Activated CD4-positive, alpha-beta T cell treated with anti-CD3 and anti-CD28 coated beads for 48 hours (primary cell): Measurements from ENCODE around the gene NME2.

Experiments used
- DNase-seq: peaks from one replicate; pipeline ENCODE4 v3.0.0-alpha.2; 2020

Gene NME2

DNA sequence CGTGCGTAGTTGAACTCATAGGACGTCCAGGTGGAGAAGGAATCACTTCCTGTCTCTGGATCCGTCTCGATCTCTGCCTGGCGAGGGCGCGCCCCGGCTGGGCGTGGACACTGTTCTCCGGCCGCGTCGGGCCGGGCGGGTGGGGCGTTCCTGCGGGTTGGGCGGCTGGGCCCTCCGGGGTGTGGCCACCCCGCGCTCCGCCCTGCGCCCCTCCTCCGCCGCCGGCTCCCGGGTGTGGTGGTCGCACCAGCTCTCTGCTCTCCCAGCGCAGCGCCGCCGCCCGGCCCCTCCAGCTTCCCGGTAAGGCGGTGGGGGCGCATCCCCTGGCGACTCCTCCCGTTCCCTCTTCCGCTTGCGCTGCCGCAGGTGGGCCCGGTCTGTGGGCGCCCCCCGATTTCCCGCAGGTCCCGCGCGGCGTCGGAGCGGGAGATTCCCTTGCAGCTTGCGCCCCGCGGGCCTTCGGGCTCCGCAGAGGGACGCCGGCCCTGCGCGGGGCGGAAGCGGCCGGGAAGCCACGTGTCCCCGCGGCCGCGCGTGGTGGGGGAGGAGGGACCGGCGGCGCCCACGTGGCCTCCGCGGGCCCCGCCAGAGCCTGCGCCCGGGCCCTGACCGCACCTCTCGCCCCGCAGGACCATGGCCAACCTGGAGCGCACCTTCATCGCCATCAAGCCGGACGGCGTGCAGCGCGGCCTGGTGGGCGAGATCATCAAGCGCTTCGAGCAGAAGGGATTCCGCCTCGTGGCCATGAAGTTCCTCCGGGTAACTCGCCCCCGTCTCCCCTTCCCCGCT is at the start of gene NME2:
Gene NME2, plus strand, starts transcription at position 214 of the 789 bp plus-strand sequence. Its CDS starts 420 bp downstream, at position 634.
- DNase-seq: peak; percentile 80

DNA sequence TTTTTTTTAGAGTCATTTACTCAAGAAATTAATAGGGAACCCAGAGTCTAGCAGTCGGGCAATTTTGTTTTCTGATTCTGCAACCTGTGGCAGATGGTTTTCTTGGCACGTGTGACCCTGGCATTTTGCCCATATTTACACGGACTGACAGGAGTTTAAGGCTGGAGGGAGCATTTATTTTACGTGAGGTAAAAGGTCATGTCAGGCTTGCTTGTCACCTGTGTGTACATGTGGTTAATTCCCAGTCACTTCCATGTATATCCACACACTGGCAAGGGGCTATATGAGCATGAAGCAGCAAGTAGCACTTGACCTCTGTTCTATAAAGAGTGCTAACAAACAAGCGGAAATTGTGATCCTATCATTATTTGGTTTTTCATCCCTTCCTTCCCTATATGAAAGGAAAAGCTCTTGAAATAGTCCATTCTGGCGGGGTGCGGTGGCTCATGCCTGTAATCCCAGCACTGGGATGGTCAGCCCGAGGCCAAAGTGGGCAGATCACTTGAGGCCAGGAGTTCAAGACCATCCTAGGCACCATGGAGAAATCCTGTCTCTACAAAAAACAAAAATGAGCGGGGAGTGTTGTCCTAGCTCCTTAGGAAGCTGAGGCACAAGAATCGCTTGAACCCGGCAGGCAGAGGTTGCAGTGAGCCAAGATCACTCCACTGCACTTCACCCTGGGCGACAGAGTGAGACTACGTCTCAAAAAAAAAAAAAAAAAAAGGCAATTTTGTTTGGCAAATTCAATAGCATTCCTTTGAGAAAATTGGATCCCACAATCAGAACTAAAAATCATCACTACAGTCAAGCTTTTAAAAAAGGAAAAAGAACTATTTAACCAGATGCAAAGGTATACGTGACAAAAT is 47.6 kb upstream of the NME2 start:
- no peak for DNase-seq

DNA sequence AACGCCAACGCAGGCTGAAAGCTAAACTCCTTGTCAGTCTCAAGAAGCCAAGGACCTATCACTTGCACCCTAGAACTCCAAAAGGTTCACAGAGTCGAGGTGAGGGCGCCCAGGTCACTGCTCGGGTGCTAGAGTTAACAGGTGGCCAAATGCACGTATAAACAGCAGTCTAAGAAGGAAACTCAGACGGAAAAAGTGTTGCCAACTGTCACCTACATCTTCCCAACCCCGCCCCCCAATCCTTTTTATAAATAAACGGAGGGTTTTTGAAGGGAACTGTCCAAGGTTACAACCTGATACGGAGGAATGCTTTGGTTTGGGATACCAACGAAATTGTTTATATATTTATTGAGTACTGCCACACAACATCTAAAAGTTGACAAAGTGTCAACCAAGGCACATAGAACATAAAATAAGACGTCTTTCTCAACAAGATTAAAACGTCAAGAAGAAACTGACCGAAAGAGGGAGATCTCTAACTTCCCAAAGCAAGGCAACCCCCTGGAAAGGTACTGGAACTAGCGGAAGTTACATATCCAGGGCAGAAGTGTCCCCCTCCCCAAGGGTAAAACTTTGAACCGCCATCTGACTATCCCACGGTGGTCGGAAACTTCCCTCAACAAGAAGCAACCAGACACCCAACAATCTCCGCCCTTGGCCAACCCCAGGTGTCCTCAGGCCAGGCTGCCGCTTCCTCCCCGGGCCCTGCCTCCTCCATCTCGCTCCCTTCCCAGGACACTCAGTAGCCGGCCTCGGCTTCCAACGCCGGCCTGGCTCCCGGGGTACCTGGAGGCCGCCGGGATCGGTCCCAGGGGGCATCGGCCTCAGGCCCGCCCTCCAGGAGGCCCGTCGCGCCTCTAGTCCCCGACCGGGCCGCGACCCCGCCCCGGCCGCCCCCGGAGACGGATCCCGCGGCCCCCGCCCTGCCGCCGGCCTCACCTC is 46.5 kb upstream of the NME2 start:
- peak; percentile 57 for DNase-seq

DNA sequence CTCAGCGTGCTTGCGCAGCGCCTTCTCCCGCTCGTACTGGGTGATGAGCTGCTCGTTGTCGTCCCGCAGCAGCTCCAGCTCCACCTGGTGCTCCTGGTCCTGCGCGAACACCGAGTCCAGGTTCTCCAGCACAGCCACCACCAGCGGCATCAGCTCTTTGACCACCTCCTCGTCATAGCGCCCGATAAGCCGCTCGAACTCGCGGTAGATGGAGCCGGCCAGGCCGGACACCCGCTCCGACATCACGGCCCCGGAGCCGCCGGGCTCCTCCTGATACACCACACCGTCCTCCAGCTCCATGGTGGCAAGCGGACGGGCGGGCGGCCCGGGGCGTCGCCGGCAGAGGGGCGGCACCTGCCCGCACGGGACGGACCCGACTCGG is 45.9 kb upstream of the NME2 start:
- DNase-seq: peak; percentile 56

DNA sequence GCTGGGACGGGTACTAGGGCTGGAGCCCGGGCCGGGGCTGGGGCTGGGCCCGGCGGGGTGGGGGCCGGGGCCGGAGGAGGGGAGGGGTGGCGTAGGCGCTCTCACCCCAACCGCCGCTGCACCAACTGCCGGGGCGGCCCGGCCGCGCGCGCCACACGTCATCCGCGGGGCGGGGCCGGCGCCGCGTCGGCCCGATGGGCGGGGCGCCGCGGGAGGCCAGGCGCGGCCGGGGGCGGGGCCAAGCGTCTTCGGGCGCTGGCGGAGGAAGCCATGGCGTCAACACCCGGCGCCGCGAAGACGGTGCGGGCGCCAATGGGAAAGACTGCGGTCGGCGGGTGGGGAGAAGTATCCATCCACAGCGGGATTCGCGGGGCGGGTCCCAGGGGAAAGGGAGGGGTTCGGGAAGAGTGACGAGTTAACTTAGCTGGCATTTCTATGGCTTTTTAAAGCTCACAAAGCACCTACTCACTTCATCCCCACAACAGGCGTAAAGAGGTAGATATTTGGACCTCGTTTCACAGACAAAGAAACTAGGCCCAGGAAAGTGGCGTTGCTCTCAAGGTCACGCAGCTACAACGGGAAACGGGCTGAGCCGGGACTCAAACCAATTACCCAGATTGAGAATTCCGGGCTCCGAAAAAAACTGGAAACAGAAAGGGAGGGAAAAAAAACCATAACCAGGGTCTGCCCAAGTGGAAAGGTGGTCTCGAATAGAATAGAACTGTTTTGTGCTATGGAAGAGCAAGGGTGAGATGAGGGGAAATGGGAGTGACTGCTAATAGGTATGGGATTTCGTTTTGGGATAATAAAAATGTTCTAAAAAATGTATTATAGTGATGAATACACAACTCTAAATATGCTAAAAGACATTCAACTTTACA is 45.2 kb upstream of the NME2 start, which contains the start of gene SPAG9:
Gene SPAG9, minus strand, starts transcription at position 130 of the 881 bp plus-strand sequence. CDS start 212 bp downstream, outside the sequence.
- peak; percentile 94 for DNase-seq

DNA sequence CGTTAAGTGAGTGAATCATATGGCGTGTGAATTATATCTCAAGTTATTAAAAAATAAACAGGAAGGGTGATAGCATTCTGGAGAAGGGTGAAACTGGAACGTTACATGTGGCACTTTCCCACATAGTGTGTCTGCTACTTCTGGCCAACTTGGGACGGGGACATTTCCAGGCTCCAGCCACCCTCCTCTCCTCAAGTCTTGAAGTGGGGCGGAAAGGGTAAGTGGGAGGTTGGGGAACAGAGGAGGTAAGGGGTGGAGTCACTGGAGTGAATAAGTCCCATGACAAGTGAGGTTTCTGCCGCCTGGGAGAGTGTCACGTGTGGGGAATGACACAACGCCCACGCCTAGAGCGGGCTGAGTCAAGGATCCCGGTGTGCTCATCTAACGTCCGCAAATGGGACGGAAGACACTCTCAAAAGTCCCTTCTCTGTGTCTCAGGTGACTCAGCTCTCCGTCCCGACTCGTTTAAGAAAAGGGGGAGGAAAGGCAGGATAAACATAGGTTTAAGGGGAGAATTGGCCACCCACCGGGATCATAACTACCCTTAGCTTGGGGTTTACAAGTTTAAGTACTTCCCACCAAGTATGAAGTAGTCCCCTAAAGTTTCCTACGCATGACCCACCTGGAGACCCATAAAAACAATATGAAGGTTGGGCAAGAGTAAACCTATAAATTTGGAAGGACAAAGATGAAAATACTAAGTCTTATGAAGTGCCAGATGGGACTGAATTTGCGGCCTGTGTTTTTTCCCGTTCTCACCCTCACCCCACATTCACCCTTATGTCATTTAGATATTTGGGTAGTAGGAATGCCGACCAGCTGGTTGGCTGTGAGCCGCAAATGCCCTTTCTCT is 44.4 kb upstream of the NME2 start:
- DNase-seq: peak; percentile 95

DNA sequence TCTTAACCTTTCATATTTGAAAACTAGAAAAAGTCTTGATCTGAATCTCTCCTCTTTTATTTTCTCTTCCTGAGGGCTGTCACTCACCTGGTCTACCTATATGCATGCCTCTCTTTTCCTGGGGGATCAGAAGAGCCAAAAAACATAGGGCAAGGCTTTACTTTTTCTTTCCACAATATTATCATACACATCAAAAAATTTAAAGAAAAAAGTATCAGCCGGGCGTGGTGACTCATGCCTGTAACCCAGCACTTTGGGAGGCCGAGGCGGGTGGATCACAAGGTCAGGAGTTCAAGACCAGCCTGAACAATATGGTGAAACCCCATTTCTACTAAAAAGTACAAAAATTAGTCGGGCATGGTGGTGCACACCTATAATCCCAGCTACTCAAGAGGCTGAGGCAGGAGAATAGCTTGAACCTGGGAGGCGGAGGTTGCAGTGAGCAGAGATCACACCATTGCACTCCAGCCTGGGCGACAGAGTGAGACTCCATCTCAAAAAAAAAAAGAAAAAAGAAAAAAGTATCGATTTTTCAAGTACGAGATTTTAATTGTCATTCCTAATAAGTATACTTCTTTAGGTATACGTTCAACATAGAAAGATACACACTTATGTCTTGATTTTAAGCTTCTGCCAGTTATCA is 43.6 kb upstream of the NME2 start:
- DNase-seq: peak; percentile 35

DNA sequence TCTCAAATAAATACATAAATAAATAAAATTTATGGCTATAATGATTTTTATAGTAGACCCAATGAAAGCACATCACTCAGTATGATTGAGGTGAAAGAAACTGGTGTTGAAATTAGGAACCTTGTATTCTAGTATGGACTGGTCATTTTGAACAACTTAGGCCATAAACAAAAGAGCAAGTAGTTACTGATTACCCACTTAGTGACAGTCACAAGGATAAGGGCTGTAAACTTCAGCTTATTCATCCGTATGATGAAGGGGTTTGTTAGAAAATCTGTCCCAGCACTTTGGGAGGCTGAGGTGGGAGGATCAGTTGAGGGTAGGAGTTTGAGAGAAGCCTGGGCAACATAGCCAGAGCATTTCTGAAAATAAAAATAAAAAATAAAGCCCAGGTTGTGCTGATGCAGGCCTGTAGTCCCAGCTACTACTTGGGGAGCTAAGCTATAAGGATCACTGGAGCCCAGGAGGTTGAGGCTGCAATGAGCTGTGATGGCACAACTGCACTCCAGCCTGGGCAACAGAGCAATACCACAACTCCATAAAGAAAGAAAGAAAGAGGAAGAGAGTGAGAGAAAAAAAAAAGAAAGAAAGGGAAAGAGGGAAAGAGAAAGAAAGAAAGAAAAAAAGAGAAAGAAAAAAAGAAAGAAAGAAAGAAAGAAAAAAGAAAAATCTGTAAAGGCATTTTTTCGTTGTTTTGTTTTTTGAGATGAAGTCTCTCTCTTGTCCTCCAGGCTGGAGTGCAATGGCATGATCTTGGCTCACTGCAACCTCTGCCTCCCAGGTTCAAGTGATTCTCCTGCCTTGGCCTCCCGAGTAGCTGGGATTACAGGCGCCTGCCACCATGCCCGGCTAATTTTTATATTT is 41.3 kb upstream of the NME2 start:
- DNase-seq: no peak

DNA sequence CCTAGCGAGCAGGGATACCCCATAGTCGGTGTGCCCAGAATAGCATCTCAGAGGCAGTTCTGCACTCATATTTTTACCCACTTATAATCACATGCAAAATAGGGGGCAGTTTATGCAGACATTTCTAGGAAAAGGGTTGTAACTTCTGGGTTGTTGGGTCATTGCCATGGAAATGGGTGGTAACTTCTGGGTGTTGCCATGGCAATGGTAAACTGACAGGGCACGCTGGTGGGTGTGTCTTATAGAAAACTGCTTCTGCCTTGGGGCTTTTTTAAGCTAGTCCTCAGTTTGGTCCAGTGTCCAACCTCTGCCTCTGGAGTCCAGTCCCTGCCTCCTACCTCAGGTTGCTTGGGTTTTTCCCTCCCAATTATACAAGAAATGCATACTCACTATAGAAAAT is 38.1 kb upstream of the NME2 start:
- DNase-seq: peak; percentile 30

DNA sequence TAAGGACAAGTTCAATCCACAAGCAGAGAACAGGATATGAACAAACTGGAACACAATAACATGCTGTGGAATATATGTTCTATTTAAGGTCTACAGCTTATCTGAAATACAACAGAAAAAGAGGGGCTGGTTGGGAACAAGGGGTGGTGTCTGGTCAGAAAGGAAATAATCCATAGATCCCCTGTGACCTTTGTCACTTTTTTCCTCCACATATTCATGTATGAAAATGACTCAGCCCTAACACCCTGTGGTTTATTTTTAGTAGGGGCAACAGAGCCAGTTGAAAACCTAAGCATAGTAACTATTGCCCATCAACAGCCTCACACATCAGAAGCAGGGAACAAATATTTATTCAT is 33.3 kb upstream of the NME2 start:
- DNase-seq: no peak

DNA sequence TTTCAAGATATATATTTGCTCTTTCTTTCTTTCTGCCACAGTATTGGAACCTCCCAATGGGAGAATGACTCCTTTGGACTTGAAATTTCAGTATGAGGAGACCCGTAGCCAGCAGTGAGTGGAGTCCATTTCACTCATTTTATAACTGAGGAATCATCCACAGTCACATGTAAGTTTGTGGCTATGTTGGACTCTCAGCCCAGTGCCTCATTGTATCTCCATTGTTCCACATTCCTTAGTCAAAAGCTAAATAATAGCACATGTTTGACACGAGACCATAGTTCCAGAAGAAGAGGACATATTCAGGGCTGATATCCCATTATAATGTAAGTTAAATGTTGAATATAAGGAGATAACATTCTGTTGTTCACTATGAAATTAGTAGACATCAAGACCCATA is 32.8 kb upstream of the NME2 start:
- no peak for DNase-seq

DNA sequence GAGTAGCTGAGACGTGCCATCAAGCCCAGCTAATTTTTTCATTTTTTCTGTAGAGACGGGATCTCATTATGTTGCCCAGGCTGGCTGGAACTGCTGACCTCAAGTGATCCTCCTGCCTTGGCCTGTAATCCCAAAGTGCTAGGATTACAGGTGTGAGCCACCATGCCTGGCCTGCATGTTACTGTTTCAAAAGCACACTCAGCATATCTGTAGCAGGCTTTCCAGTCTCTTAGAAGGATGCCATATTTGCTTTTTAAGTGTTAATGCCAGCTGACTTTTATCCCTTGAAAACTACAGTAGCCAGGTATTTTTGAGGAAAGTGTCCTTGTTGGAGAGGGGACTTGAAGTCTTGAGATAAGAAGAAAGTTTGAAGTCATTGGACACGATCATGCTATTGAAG is 30.3 kb upstream of the NME2 start:
- DNase-seq: no peak

DNA sequence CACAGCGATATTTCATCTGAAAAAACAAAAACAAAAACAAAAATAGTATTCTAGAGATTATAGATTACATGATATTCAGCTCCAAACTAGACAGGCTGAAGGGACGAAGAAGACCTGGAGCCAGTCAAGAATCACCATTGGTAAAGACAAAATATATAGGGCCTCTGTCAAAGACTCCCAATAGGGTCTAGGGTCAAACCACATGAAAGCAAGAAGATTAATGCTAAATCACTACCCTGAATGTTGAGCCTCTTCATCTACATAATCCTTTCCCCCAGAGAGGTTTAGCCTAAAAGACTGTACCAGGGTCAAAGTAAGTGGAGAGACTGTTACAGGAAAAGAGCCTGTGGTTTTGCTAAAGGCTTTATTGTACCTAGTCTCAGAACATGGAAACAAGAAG is 23.6 kb upstream of the NME2 start:
- DNase-seq: no peak

DNA sequence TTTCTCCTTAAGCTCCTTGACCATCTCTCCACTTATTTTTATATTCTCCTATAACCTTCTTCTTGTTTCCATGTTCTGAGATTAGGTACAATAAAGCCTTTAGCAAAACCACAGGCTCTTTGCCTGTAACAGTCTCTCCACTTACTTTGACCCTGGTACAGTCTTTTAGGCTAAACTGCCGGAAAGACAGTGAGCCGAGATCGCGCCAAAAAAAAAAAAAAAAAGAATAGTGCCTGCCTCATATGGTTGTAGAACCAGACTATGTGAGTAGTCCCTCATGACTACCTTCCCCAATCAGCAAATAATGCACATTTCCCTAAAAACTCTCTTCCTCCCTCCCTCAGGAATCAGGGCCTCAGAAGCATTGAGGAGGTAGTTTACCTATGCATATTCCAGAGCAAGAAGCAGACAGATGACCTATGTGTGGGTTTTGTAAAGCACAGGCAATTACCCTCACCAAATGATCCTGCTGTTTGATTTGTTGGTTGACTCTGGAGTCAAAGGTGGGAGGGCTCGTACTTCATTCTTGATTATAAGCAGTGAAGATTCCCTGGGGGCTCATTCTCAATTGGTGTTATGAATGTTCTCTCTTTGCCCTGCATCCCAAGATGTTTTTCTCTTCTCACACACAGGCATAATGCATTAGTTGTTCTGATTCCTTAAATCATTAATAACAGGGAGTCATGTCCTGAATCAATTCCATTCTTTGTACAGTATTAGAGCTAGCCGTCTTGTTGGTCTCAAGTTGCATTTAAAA is 21.8 kb upstream of the NME2 start:
- no peak for DNase-seq

DNA sequence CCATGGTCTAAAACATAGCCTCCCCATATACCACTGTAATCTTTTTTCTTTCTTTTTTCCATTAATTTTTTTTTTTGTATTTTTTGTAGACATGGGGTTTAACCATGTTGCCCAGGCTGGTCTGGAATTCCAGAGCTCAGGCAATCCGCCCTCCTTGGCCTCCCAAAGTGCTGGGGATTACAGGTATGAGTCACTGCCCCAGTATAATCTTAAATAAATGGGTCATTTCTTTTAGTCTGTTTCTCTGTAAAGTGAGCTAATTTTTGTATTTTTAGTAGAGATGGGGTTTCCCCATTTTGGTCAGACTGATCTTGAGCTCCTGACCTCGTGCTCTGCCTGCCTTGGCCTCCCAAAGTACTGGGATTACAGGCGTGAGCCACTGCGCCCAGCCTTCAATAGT is 18.6 kb upstream of the NME2 start:
- DNase-seq: peak; percentile 20

DNA sequence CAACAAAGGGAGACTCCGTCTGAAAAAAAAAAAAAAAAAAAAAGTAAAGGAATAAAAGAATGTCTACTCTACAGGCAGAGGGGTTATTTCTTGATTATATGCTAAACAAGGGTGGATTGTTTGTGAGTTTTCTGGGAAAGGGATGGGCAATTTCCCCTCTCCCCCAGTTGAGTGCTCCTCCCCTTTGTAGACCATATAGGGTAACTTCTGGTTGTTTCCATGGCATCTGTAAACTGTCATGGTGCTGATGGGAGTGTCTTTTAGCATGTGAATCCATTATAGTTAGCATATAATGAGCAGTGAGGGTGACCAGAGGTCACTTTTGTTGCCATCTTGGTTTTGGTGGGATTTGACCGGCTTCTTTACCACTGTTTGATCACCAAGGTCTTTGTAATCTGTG is 17.0 kb upstream of the NME2 start:
- DNase-seq: no peak

DNA sequence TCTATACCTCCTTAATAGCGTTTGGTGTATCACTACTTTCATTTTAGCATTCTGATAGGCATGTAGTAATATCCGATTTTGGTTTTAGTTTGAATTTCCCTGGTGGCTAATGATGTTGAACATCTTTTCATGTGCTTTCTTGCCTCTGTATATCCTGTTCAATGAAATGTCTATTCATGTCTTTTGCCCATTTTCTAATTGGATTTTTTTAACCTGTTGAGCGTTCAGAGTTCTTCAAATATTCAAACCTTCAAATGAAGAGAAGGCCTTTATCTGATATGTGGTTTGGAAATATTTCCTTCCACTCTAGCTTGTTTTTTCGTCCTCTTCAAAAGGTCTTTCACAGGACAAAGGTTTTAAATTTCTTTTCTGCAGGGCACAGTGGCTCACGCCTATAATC is 15.3 kb upstream of the NME2 start:
- DNase-seq: no peak

DNA sequence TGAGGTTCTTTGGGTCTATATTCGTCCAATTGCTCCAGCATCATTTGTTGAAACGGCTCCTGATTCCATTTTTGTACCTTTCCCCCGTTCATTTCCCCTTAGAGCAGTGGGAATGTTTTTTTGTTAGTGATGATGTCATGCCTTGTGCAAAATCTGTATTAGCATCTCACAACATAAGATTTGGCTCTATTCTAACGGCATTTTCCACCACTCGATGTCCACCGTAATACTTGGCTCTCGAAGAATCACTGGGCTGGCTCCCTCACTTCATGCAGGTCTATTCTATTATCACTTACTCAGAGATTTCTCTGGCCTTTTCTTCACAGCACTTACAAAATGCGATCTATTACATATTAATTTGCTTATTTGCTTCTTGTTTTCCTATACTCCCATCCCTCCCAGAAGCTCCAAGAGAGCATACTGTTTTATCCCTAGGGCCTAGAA is 13.4 kb upstream of the NME2 start:
- no peak for DNase-seq
